A673 (cell line): Measurements from ENCODE around the gene HAUS1.

ENCODE experiments used
- CTCF ChIP-seq: fragments of 300-800, 200-600 bp; sonication (generic); conservative IDR thresholded peaks from 2 replicates; pipeline ENCODE4 v1.5.1; 2017; ENCODE audit warnings: low read depth, mild to moderate bottlenecking, antibody characterized with exemption, low read length, moderate library complexity, mixed read lengths
- EZH2 ChIP-seq: fragments of 200-600 bp; sonication (generic); IDR thresholded peaks from 2 replicates; pipeline ENCODE4 v1.6.1; 2017; ENCODE audit warnings: borderline replicate concordance, low read depth, mild to moderate bottlenecking, mixed read lengths, antibody characterized with exemption, low read length; ENCODE audit not compliant: poor library complexity, severe bottlenecking

- no peak for TF ChIP-seq EZH2
- TF ChIP-seq CTCF, result no peak
These were observed 19.8 kb upstream of the HAUS1 start for GRCh38 chr18:46084431-46084830.
